ENCODE results near the gene LAIR1. TPM values are rescaled to one million over a fixed set of nuclear protein-coding genes. Genes with fewer than 3 reads are reported as not detected.

LAIR1 gene
- total and polyA plus RNA-seq, 4 donors = 1.2 to 16.3 (median 4.8) TPM

DNA sequence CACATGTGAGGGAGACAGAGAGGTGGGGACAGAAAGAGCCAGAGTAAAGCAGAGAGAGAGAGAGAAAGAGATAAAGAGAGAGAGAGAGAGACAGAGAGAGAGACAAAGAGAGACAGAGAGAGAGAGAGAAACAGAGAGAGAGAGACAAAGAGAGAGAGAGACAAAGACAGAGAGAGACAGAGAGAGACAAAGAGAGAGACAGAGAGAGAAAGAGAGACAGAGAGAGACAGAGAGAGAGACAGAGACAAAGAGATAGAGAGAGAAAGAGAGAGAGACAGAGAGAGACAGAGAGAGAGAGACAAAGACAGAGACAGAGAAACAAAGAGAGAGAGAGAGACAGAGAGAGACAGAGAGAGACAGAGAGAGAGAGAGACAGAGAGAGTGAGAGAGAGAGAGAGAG, 46.3 kb upstream of the LAIR1 start:
- Histone ChIP-seq H3K9ac (ENCODE audit: low read depth in 1 of 2, low read length in 2 of 2) (no peak overlapping the region), H3K27me3 (ENCODE audit: control insufficient read depth in 4 of 4, insufficient read depth in 4 of 4, low read length in 3 of 4) (peaks cover 0 to 4% (median 1%) of the 10 kb centered on the region in 4 donors), H3K4me3 (ENCODE audit: low read depth in 1 of 3, low read length in 3 of 3) (no peak overlapping the region), H3K27ac (ENCODE audit: low read depth in 1 of 2, low read length in 2 of 2) (no peak overlapping the region), H3K36me3 (ENCODE audit: control insufficient read depth in 4 of 4, insufficient read depth in 3 of 4, low read depth in 1 of 4, low read length in 3 of 4) (no peaks in the 10 kb centered on the region), H3K9me3 (ENCODE audit: control insufficient read depth in 4 of 4, low read length in 3 of 4) (no peaks in the 10 kb centered on the region), H3K4me1 (ENCODE audit: control insufficient read depth in 4 of 4, insufficient read depth in 4 of 4, low read length in 3 of 4) (no peaks in the 10 kb centered on the region)
- no peak for DNase-seq (ENCODE audit: low spot score)
- TF ChIP-seq YY1 (IDR thresholded peaks at IDR 0.05) (no peak), HNF4A (conservative IDR thresholded peaks at IDR 0.05) (no peak), SP1 (IDR thresholded peaks at IDR 0.05) (no peak), FOXA1 (IDR thresholded peaks at IDR 0.05) (no peak), RAD21 (IDR thresholded peaks at IDR 0.05) (no peak), JUND (IDR thresholded peaks at IDR 0.05) (no peak)

DNA sequence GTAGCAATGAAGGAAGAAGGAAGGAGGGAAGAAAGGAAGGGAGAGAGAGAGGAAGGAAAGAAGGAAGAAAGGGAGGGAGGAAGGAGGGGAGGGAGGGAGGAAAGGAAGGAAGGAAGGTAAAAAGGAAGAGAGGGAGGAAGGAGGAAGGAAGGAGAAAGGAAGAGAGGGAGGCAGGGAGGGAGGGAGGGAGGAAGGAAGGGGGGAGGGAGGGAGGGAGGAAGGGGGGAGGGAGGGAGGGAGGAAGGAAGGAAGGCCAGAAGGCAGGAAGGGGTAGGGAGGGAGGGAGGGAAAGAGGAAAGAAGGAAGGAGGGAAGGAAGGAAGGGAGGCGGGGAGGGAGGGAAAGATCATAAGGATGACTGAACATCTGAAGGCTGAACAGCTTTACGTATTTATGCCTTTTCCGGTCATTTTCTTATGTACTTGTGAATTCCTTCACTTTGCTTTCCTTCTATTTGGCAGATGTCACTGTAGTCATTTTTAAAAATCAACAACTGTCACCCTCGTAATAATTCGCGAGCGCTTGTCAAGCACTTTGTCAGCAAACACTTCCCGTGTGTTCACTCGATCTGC, 43.8 kb upstream of the LAIR1 start:
- Histone ChIP-seq H3K36me3 (ENCODE audit: control insufficient read depth in 4 of 4, insufficient read depth in 3 of 4, low read depth in 1 of 4, low read length in 3 of 4) (no peaks in the 10 kb centered on the region), H3K9ac (ENCODE audit: low read depth in 1 of 2, low read length in 2 of 2) (no peak overlapping the region), H3K4me3 (ENCODE audit: low read depth in 1 of 3, low read length in 3 of 3) (no peak overlapping the region), H3K27ac (ENCODE audit: low read depth in 1 of 2, low read length in 2 of 2) (no peak overlapping the region), H3K9me3 (ENCODE audit: control insufficient read depth in 4 of 4, low read length in 3 of 4) (no peaks in the 10 kb centered on the region), H3K4me1 (ENCODE audit: control insufficient read depth in 4 of 4, insufficient read depth in 4 of 4, low read length in 3 of 4) (no peaks in the 10 kb centered on the region), H3K27me3 (ENCODE audit: control insufficient read depth in 4 of 4, insufficient read depth in 4 of 4, low read length in 3 of 4) (peaks cover 0 to 2% (median 0%) of the 10 kb centered on the region in 4 donors)
- 87% methylated on average over 9 of the region's 9 CpGs for WGBS
- TF ChIP-seq HNF4A (conservative IDR thresholded peaks at IDR 0.05) (no peak), GABPA (IDR thresholded peaks at IDR 0.05 in 1 of 2, conservative IDR thresholded peaks at IDR 0.05 in 1 of 2) (no peak), SP1 (IDR thresholded peaks at IDR 0.05) (no peak), RXRA (IDR thresholded peaks at IDR 0.05) (no peak), NR2F2 (IDR thresholded peaks at IDR 0.05) (no peak), FOXA1 (IDR thresholded peaks at IDR 0.05) (no peak), TAF1 (conservative IDR thresholded peaks at IDR 0.05) (no peak), JUND (IDR thresholded peaks at IDR 0.05) (no peak), HNF4G (IDR thresholded peaks at IDR 0.05) (no peak), EGR1 (IDR thresholded peaks at IDR 0.05; ENCODE audit: low read depth in 2 of 2) (no peak), FOXA2 (IDR thresholded peaks at IDR 0.05) (no peak), RAD21 (IDR thresholded peaks at IDR 0.05) (no peak), YY1 (IDR thresholded peaks at IDR 0.05) (no peak)
- TF ChIP-seq, protein P1, sequence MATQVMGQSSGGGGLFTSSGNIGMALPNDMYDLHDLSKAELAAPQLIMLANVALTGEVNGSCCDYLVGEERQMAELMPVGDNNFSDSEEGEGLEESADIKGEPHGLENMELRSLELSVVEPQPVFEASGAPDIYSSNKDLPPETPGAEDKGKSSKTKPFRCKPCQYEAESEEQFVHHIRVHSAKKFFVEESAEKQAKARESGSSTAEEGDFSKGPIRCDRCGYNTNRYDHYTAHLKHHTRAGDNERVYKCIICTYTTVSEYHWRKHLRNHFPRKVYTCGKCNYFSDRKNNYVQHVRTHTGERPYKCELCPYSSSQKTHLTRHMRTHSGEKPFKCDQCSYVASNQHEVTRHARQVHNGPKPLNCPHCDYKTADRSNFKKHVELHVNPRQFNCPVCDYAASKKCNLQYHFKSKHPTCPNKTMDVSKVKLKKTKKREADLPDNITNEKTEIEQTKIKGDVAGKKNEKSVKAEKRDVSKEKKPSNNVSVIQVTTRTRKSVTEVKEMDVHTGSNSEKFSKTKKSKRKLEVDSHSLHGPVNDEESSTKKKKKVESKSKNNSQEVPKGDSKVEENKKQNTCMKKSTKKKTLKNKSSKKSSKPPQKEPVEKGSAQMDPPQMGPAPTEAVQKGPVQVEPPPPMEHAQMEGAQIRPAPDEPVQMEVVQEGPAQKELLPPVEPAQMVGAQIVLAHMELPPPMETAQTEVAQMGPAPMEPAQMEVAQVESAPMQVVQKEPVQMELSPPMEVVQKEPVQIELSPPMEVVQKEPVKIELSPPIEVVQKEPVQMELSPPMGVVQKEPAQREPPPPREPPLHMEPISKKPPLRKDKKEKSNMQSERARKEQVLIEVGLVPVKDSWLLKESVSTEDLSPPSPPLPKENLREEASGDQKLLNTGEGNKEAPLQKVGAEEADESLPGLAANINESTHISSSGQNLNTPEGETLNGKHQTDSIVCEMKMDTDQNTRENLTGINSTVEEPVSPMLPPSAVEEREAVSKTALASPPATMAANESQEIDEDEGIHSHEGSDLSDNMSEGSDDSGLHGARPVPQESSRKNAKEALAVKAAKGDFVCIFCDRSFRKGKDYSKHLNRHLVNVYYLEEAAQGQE (IDR thresholded peaks at IDR 0.05) = no peak
- TF ChIP-seq, protein P2, sequence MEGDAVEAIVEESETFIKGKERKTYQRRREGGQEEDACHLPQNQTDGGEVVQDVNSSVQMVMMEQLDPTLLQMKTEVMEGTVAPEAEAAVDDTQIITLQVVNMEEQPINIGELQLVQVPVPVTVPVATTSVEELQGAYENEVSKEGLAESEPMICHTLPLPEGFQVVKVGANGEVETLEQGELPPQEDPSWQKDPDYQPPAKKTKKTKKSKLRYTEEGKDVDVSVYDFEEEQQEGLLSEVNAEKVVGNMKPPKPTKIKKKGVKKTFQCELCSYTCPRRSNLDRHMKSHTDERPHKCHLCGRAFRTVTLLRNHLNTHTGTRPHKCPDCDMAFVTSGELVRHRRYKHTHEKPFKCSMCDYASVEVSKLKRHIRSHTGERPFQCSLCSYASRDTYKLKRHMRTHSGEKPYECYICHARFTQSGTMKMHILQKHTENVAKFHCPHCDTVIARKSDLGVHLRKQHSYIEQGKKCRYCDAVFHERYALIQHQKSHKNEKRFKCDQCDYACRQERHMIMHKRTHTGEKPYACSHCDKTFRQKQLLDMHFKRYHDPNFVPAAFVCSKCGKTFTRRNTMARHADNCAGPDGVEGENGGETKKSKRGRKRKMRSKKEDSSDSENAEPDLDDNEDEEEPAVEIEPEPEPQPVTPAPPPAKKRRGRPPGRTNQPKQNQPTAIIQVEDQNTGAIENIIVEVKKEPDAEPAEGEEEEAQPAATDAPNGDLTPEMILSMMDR (IDR thresholded peaks at IDR 0.05; ENCODE audit: low read depth, low read length, missing input control) = no peak
- TF ChIP-seq, protein P3, sequence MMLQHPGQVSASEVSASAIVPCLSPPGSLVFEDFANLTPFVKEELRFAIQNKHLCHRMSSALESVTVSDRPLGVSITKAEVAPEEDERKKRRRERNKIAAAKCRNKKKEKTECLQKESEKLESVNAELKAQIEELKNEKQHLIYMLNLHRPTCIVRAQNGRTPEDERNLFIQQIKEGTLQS (IDR thresholded peaks at IDR 0.05) = no peak
- TF ChIP-seq, protein P4, sequence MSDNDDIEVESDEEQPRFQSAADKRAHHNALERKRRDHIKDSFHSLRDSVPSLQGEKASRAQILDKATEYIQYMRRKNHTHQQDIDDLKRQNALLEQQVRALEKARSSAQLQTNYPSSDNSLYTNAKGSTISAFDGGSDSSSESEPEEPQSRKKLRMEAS (IDR thresholded peaks at IDR 0.05) = no peak
- TF ChIP-seq, protein P5, sequence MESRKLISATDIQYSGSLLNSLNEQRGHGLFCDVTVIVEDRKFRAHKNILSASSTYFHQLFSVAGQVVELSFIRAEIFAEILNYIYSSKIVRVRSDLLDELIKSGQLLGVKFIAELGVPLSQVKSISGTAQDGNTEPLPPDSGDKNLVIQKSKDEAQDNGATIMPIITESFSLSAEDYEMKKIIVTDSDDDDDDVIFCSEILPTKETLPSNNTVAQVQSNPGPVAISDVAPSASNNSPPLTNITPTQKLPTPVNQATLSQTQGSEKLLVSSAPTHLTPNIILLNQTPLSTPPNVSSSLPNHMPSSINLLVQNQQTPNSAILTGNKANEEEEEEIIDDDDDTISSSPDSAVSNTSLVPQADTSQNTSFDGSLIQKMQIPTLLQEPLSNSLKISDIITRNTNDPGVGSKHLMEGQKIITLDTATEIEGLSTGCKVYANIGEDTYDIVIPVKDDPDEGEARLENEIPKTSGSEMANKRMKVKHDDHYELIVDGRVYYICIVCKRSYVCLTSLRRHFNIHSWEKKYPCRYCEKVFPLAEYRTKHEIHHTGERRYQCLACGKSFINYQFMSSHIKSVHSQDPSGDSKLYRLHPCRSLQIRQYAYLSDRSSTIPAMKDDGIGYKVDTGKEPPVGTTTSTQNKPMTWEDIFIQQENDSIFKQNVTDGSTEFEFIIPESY (IDR thresholded peaks at IDR 0.05) = no peak
- no peak for DNase-seq (ENCODE audit: low spot score)

Data from liver (tissue), 9 donors.